Transverse colon (tissue), 4 donors: ENCODE results near the gene ACTA2. TPM values are rescaled to one million over a fixed set of nuclear protein-coding genes. Genes with fewer than 3 reads are reported as not detected.
A peak's percentile ranks its signal among the peaks of the same experiment; 100 is the strongest.

ENCODE experiments used
- DNase-seq: peaks from one replicate; pipeline ENCODE4 v3.0.0-alpha.2; 2019
- H3K27ac ChIP-seq, 4 donors: fragments of 200-600 bp; sonication (generic); 2 replicates each; pipeline ENCODE4 v1.5.1; 2016 to 2018; ENCODE audit warnings: inconsistent platforms in 4 of 4
- H3K27me3 ChIP-seq: fragments of 200-600 bp; sonication (generic); 2 replicates; pipeline ENCODE4 v1.5.1; 2017; ENCODE audit warnings: inconsistent platforms
- H3K36me3 ChIP-seq, 4 donors: fragments of 200-600 bp; sonication (generic); 2 replicates each; pipeline ENCODE4 v1.5.1; 2017 to 2019; ENCODE audit warnings: inconsistent platforms in 4 of 4
- H3K4me1 ChIP-seq, 4 donors: fragments of 200-600 bp; sonication (generic); 2 replicates each; pipeline ENCODE4 v1.5.1; 2017 to 2020; ENCODE audit warnings: inconsistent platforms in 4 of 4
- H3K4me3 ChIP-seq, 4 donors: fragments of 200-600 bp; sonication (generic); 1 replicate in 1 of 4; 2 replicates in 3 of 4; pipeline versions ENCODE4 v1.5.1 to v1.6.1; 2017 to 2019; ENCODE audit warnings: inconsistent platforms in 4 of 4
- H3K9me3 ChIP-seq, 2 donors: fragments of 200-600 bp; sonication (generic); 2 replicates each; pipeline ENCODE4 v1.5.1; 2017 to 2019; ENCODE audit warnings: inconsistent platforms in 2 of 2
- CTCF ChIP-seq, 5 experiments: fragments of 200-600 bp in 3 of 5; fragments of 450-650 bp in 2 of 5; sonication (generic) in 3 of 5; IDR thresholded peaks; 1 replicate in 2 of 5; 2 replicates in 3 of 5; pipeline ENCODE4 v1.5.1; 2016 to 2017; ENCODE audit warnings: antibody characterized with exemption in 5 of 5, inconsistent platforms in 3 of 5, mild to moderate bottlenecking in 2 of 5, moderate library complexity in 1 of 5
- EP300 ChIP-seq: sonication (generic); formaldehyde crosslinking; IDR thresholded peaks from one replicate; pipeline ENCODE4 v1.6.1; 2017; ENCODE audit warnings: antibody characterized with exemption, low read depth
- POLR2A ChIP-seq: fragments of 450-650 bp; IDR thresholded peaks from one replicate; pipeline ENCODE4 v1.6.1; 2016; ENCODE audit warnings: antibody characterized with exemption, mild to moderate bottlenecking, moderate library complexity
- POLR2AphosphoS5 ChIP-seq, 3 donors: sonication (generic); formaldehyde crosslinking; IDR thresholded peaks; one replicate each; pipeline ENCODE4 v1.6.1; 2016; ENCODE audit warnings: antibody characterized with exemption in 3 of 3
- WGBS, 2 donors: methylation state at CpG; one replicate each; pipeline ENCODE4 v1.1.5; 2018; ENCODE audit warnings: low coverage in 1 of 2; 5-methylcytosine and 5-hydroxymethylcytosine counted together
- in situ Hi-C, 4 donors: fragments of 200-750 bp; cut with MboI; loops; one replicate each; pipeline versions ENCODE4 v1.15.0 to v1.15.1; 2017; ENCODE audit warnings: low sequenced_read_pairs in 3 of 4, low pct_ligation_motif_present in 1 of 4, low pct_unique_long_range_greater_than_20kb in 1 of 4
- intact Hi-C: fragments of 100-400 bp; cut with DNase I; formaldehyde crosslinking; loops from one replicate; pipeline ENCODE4 v1.15.1; 2023; ENCODE audit warnings: low total_unique reads
- total RNA-seq, 4 donors: library from RNA; depleted of rRNA; stranded (reverse); fragments of >200 nt; gene quantifications; one replicate each; pipeline ENCODE4 v1.1.0, GENCODE V29; 2016

ACTA2 gene
- total RNA-seq, 4 donors from 2014 or later: 403 to 1,827 (median 457) TPM

- in situ Hi-C loops: loop anchor here in 2 of 4 donors (5.0 to 10.0 kb wide), 2 partner anchors 269 to 281 kb away; no protein-coding TSS in a partner anchor
- 76 to 100% methylated on average over 1 to 3 of the region's 3 CpGs for WGBS, 2 donors
- Histone ChIP-seq H3K27ac (peak overlapping the region; percentile 41 to 82 (median 56)), H3K4me3 (no peak overlapping the region), H3K4me1 (peaks cover 0 to 34% (median 3%) of the 10 kb centered on the region in 4 donors), H3K9me3 (no peaks in the 10 kb centered on the region), H3K27me3 (no peaks in the 10 kb centered on the region), H3K36me3 (peaks cover 0 to 4% (median 0%) of the 10 kb centered on the region in 4 donors)
- intact Hi-C loops: no loop called here
- TF ChIP-seq POLR2A (no peak), EP300 (no peak), POLR2AphosphoS5 (IDR thresholded peaks at IDR 0.05) (peak in 1 of 3 donors; percentile 20)
- no peak for DNase-seq
These were observed 8.8 kb downstream of the ACTA2 start for GRCh38 chr10:88943778-88944177.

- in situ Hi-C loops (loop anchor here in 2 of 4 donors (5.0 to 10.0 kb wide), 2 partner anchors 271 to 284 kb away; no protein-coding TSS in a partner anchor), intact Hi-C loops (no loop called here)
- Histone ChIP-seq H3K36me3 (peaks cover 0 to 11% (median 3%) of the 10 kb centered on the region in 4 donors), H3K4me1 (peaks cover 0 to 23% (median 4%) of the 10 kb centered on the region in 4 donors), H3K27ac (peak overlapping the region; percentile 41 to 82 (median 56)), H3K27me3 (no peaks in the 10 kb centered on the region), H3K4me3 (no peak overlapping the region), H3K9me3 (no peaks in the 10 kb centered on the region)
- no peak for TF ChIP-seq POLR2A
- TF ChIP-seq CTCF (IDR thresholded peaks at IDR 0.05): no peak
- TF ChIP-seq EP300: no peak
- no peak for TF ChIP-seq POLR2AphosphoS5 (IDR thresholded peaks at IDR 0.05)
- DNase-seq: no peak
- 91% methylated on average over 6 of the region's 6 CpGs; no CpG with 5 or more reads in 1 of the 2 donors for WGBS, 2 donors
These were observed 11.5 kb downstream of the ACTA2 start for GRCh38 chr10:88941026-88941425.

- in situ Hi-C loops: loop anchor here in 2 of 4 donors (5.0 to 10.0 kb wide), 4 partner anchors 46 to 374 kb away; no protein-coding TSS in a partner anchor
- Histone ChIP-seq H3K4me1 (peaks cover 0 to 16% (median 6%) of the 10 kb centered on the region in 4 donors), H3K36me3 (peaks cover 0 to 11% (median 3%) of the 10 kb centered on the region in 4 donors), H3K4me3 (no peak overlapping the region), H3K27me3 (no peaks in the 10 kb centered on the region), H3K27ac (peak overlapping the region; percentile 1 to 82 (median 18)), H3K9me3 (no peaks in the 10 kb centered on the region)
- 75 to 92% methylated on average over 1 to 2 of the region's 2 CpGs for WGBS, 2 donors
- DNase-seq: no peak
- TF ChIP-seq CTCF (IDR thresholded peaks at IDR 0.05) (no peak), POLR2A (no peak), POLR2AphosphoS5 (IDR thresholded peaks at IDR 0.05) (peak in 1 of 3 donors; percentile 7)
- intact Hi-C loops: no loop called here
These were observed 13.6 kb downstream of the ACTA2 start for GRCh38 chr10:88938938-88939337.

GRCh38 chr10:88938039-88938438, 14.5 kb downstream of the ACTA2 start:
- Histone ChIP-seq H3K36me3 (peaks cover 0 to 11% (median 3%) of the 10 kb centered on the region in 4 donors), H3K4me1 (peaks cover 0 to 15% (median 6%) of the 10 kb centered on the region in 4 donors), H3K27ac (peak overlapping the region; percentile 1 to 82 (median 18)), H3K9me3 (no peaks in the 10 kb centered on the region), H3K27me3 (no peaks in the 10 kb centered on the region), H3K4me3 (no peak overlapping the region)
- intact Hi-C loops: no loop called here
- DNase-seq: no peak
- in situ Hi-C loops: loop anchor here in 2 of 4 donors (5.0 to 10.0 kb wide), 4 partner anchors 47 to 373 kb away; no protein-coding TSS in a partner anchor
- no peak for TF ChIP-seq EP300
- WGBS, 2 donors: 75 to 80% methylated on average over 1 to 3 of the region's 3 CpGs

GRCh38 chr10:88936656-88937055, 15.9 kb downstream of the ACTA2 start:
- intact Hi-C loops (no loop called here), in situ Hi-C loops (loop anchor here in 2 of 4 donors (5.0 to 10.0 kb wide), 4 partner anchors 48 to 372 kb away; no protein-coding TSS in a partner anchor)
- H3K36me3 ChIP-seq: peaks cover 0 to 11% (median 3%) of the 10 kb centered on the region in 4 donors
- H3K9me3 ChIP-seq: no peaks in the 10 kb centered on the region
- DNase-seq: no peak
- 83 to 87% methylated on average over 1 to 3 of the region's 3 CpGs for WGBS, 2 donors
- peak overlapping the region; percentile 36 to 82 (median 65) for H3K27ac ChIP-seq
- H3K4me3 ChIP-seq: no peak overlapping the region
- H3K4me1 ChIP-seq: peaks cover 7 to 25% (median 11%) of the 10 kb centered on the region in 4 donors
- no peaks in the 10 kb centered on the region for H3K27me3 ChIP-seq
- TF ChIP-seq EP300 (no peak), POLR2A (no peak), CTCF (IDR thresholded peaks at IDR 0.05) (no peak), POLR2AphosphoS5 (IDR thresholded peaks at IDR 0.05) (no peak)
